Kidney glomerular epithelial cell (primary cell): Measurements from ENCODE around the gene CARS2.
A peak's percentile ranks its signal among the peaks of the same experiment; 100 is the strongest.
"Not testable (repeated sequence)": the region's sequence is repeated elsewhere in the genome, so short reads cannot be mapped to it uniquely, and the experiment has no call there.

Experiments used
- DNase-seq: peaks from one replicate; lab custom pipeline; 2025; lab: John Stamatoyannopoulos, UW

Gene CARS2

GRCh38 chr13:110682746-110683145, 23.2 kb downstream of the CARS2 start:
- no peak for DNase-seq

- no peak for DNase-seq
Measured at GRCh38 chr13:110681868-110682550, 23.9 kb downstream of the CARS2 start.

GRCh38 chr13:110680852-110681251, 25.1 kb downstream of the CARS2 start:
- no peak for DNase-seq

- DNase-seq, result peak; percentile 70
Measured at GRCh38 chr13:110677731-110678545, 28.0 kb downstream of the CARS2 start.

GRCh38 chr13:110676595-110677587, 29.0 kb downstream of the CARS2 start:
- no peak for DNase-seq

GRCh38 chr13:110669814-110670213, 36.1 kb downstream of the CARS2 start:
- DNase-seq, result not testable (repeated sequence)

GRCh38 chr13:110669036-110669435, 36.9 kb downstream of the CARS2 start:
- no peak for DNase-seq

- DNase-seq, result no peak
Measured at GRCh38 chr13:110666255-110666533, 39.7 kb downstream of the CARS2 start.

- DNase-seq, result no peak
Measured at GRCh38 chr13:110665491-110666254, 40.2 kb downstream of the CARS2 start.

GRCh38 chr13:110664673-110665072, 41.2 kb downstream of the CARS2 start:
- DNase-seq, result no peak

GRCh38 chr13:110664041-110664440, 41.9 kb downstream of the CARS2 start:
- DNase-seq, result no peak

- no peak for DNase-seq
Measured at GRCh38 chr13:110663491-110663890, 42.4 kb downstream of the CARS2 start.

- no peak for DNase-seq
Measured at GRCh38 chr13:110662777-110663443, 43.0 kb downstream of the CARS2 start.

- no peak for DNase-seq
Measured at GRCh38 chr13:110662091-110662490, 43.8 kb downstream of the CARS2 start.

- DNase-seq, result no peak
Measured at GRCh38 chr13:110661256-110661655, 44.7 kb downstream of the CARS2 start.

GRCh38 chr13:110658218-110658911, 47.6 kb downstream of the CARS2 start:
- DNase-seq, result not testable (repeated sequence)

GRCh38 chr13:110657196-110657595, 48.7 kb downstream of the CARS2 start:
- DNase-seq, result no peak

- DNase-seq, result no peak
Measured at GRCh38 chr13:110653851-110654250, 52.1 kb downstream of the CARS2 start.

- DNase-seq, result no peak
Measured at GRCh38 chr13:110653271-110653670, 52.6 kb downstream of the CARS2 start.

- DNase-seq, result no peak
Measured at GRCh38 chr13:110652764-110653163, 53.2 kb downstream of the CARS2 start.
